ENCODE measurements around the gene TBC1D22B.

DNA sequence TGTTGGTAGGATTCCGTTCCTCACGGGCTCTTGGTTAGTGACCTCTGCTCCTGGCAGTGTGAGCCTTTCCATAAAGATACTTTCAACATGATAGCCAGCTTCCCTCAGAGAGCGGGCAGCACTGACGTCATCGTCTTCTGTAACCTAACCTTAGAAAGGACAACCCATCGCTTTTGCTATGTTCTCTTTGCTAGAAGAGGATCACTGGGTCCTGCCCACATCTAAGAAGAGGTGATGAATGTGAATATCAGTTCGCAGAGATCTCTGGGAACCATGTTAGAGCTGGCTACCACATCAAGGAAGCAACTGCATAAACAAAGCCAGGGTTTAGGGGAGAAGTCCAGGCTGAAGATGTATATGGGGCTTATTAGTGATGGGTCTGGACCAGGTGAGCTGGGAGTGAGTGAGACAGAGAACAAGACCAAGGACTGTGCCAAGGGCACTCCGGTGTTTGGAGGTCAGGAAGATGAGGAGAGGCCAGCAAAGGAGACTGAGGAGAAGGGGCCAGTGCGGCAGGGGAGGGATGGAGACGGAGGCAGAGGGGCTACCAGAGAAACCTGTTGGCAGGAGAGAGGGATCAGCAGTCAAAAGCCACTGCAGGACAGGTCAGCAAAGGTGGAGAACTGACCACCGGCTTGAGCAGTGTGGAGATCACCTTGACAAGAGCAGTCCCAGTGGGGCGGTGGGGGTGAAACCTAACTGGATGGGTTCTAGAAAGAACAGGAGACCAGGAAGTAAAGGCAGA, 47.9 kb upstream of the TBC1D22B start:
- TF ChIP-seq CTCF (IDR thresholded peaks at IDR 0.05): no peak
- no peak for TF ChIP-seq POLR2AphosphoS5 (IDR thresholded peaks at IDR 0.05)
- TF ChIP-seq POLR2A (IDR thresholded peaks at IDR 0.05): no peak
